ENCODE data around the gene FNDC3B.

DNA sequence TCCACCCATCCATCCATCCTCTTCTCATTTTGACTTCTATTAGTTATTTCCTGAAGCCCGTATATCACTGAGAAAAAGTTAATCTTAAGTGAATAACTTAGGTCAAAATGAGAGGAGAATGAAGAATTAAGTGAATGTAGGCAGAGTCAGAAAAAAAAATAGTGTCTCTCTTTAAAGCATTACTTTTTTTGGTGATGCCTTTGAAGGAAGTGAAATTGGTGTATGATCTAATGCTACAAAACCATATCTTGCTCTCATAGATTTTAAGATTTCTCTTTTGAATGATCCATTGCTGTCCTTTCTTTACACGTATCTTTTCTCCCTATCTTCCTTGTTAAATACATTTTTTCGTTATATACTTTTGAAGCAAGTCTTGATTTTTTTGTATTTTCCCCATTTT is 23.4 kb downstream of the FNDC3B start:
- TF ChIP-seq, protein P1, sequence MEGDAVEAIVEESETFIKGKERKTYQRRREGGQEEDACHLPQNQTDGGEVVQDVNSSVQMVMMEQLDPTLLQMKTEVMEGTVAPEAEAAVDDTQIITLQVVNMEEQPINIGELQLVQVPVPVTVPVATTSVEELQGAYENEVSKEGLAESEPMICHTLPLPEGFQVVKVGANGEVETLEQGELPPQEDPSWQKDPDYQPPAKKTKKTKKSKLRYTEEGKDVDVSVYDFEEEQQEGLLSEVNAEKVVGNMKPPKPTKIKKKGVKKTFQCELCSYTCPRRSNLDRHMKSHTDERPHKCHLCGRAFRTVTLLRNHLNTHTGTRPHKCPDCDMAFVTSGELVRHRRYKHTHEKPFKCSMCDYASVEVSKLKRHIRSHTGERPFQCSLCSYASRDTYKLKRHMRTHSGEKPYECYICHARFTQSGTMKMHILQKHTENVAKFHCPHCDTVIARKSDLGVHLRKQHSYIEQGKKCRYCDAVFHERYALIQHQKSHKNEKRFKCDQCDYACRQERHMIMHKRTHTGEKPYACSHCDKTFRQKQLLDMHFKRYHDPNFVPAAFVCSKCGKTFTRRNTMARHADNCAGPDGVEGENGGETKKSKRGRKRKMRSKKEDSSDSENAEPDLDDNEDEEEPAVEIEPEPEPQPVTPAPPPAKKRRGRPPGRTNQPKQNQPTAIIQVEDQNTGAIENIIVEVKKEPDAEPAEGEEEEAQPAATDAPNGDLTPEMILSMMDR (IDR thresholded peaks at IDR 0.05; ENCODE audit: low read depth, low read length) = no peak
- TF ChIP-seq POLR2A (IDR thresholded peaks at IDR 0.05; ENCODE audit: extremely low read depth, insufficient read length) = no peak
